BLaER1 treated with 17β-estradiol and CSF1 and Interleukin-3, amounts not matched to agents 10 nM and 100 nM (cell line): ENCODE measurements around the gene SBF2.

Experiments used
- H3K27ac ChIP-seq, 11 experiments: shearing (Covaris generic); formaldehyde crosslinking; 2 replicates each; pipeline ENCODE4 v1.8.1; 2022
- H3K27me3 ChIP-seq, 11 experiments: shearing (Covaris generic); formaldehyde crosslinking; 2 replicates each; pipeline ENCODE4 v1.8.1; 2022
- H3K36me3 ChIP-seq, 11 experiments: shearing (Covaris generic); formaldehyde crosslinking; 2 replicates each; pipeline ENCODE4 v1.8.1; 2022
- H3K4me1 ChIP-seq, 10 experiments: shearing (Covaris generic); formaldehyde crosslinking; 2 replicates each; pipeline ENCODE4 v1.8.1; 2022
- H3K4me2 ChIP-seq, 11 experiments: shearing (Covaris generic); formaldehyde crosslinking; 2 replicates each; pipeline ENCODE4 v1.8.1; 2022
- H3K4me3 ChIP-seq, 10 experiments: shearing (Covaris generic); formaldehyde crosslinking; 2 replicates each; pipeline ENCODE4 v1.8.1; 2022
- H3K9ac ChIP-seq, 11 experiments: shearing (Covaris generic); formaldehyde crosslinking; 2 replicates each; pipeline ENCODE4 v1.8.1; 2022
- H3K9me3 ChIP-seq, 11 experiments: shearing (Covaris generic); formaldehyde crosslinking; replicated peaks in 1 of 11; 2 replicates each; pipeline ENCODE4 v1.8.1; 2022
- H4K20me1 ChIP-seq, 11 experiments: shearing (Covaris generic); formaldehyde crosslinking; 2 replicates each; pipeline ENCODE4 v1.8.1; 2022
- Cebpa-rat ChIP-seq, 11 experiments: shearing (Covaris generic); IDR thresholded peaks; 2 replicates each; pipeline ENCODE4 v1.8.1; 2022

SBF2 gene

DNA sequence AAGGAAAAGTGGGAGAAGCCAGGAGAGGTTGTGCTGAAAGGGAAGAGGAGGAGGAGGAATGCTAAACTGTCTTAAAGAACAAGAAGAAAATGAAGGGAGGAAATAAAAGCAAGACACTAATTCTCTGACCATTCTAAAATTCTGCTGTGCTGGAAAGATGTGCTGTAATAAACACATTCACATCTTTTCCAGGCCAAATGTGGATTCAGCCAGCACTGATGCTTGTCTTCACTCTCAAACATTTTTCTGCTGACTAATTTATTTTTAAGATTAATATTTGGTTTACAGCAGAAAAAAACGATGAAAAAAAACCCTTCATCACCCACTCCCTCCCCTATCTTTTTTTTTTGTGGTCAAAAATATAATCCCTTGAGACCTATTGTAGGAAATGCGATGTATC, 406.5 kb downstream of the SBF2 start:
- Histone ChIP-seq H3K27ac (no peak overlapping the region), H3K27me3 (no peaks in the 10 kb centered on the region), H3K4me2 (peak overlapping the region in 7 of 11 experiments; percentile 14 to 58 (median 43); a peak in 12 of 22 replicates), H3K36me3 (peaks cover 0 to 20% (median 0%) of the 10 kb centered on the region in 11 experiments; a peak in 3 of 22 replicates), H3K4me1 (peaks cover 0 to 12% (median 8%) of the 10 kb centered on the region in 10 experiments; a peak in 14 of 20 replicates), H3K9me3 (no peaks in the 10 kb centered on the region), H3K4me3 (no peak overlapping the region), H3K9ac (no peak overlapping the region), H4K20me1 (peaks cover 0 to 4% (median 0%) of the 10 kb centered on the region in 11 experiments; a peak in 2 of 22 replicates)
- TF ChIP-seq Cebpa-rat (IDR thresholded peaks at IDR 0.05), result no peak

DNA sequence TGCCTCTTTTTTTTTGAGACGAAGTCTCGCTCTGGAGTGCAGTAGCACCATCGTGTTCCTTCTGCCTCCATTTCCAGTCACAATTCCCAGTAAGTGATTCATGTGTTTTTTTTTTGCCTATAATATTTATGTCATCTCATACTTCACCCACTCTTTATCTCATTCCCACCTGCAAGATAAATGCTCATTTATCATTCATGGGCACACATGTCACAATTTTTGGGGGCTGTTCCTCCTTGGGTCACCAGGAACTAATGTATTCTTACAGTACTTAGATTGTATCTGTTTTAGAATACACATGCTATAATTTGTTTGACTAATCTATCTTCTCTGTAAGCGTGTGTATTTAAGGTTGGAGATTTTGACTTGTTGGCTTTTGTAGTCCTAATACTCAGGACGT, 407.4 kb downstream of the SBF2 start:
- H3K9ac ChIP-seq, result no peak overlapping the region
- H3K9me3 ChIP-seq, result no peaks in the 10 kb centered on the region
- H3K36me3 ChIP-seq, result peaks cover 0 to 14% (median 0%) of the 10 kb centered on the region in 11 experiments; a peak in 2 of 22 replicates
- no peak for TF ChIP-seq Cebpa-rat (IDR thresholded peaks at IDR 0.05)
- no peak overlapping the region for H3K4me2 ChIP-seq
- H3K4me1 ChIP-seq, result peaks cover 0 to 12% (median 8%) of the 10 kb centered on the region in 10 experiments; a peak in 14 of 20 replicates
- peaks cover 0 to 4% (median 0%) of the 10 kb centered on the region in 11 experiments; a peak in 2 of 22 replicates for H4K20me1 ChIP-seq
- H3K27me3 ChIP-seq, result no peaks in the 10 kb centered on the region
- H3K4me3 ChIP-seq, result no peak overlapping the region
- no peak overlapping the region for H3K27ac ChIP-seq

DNA sequence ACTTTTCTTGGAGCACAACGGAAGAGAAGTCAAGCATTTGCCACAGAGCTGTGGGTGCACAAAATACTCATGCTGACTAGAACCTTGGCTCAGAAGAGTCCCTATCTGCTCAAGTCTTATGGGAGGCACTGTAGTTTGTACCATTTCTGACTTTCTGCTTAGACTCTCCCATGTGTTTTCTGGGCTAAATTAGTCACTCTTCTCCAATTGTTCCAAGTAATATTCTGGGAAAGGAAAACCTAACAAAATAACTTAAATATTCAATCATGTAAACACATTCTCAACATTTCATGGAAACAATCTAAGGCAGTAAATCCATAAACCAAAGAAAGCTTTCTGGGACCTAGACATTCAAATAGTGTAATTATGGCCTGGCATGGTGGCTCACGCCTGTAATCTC, 409.4 kb downstream of the SBF2 start:
- Histone ChIP-seq H3K9me3 (no peaks in the 10 kb centered on the region), H3K36me3 (peaks cover 0 to 9% (median 0%) of the 10 kb centered on the region in 11 experiments; a peak in 2 of 22 replicates), H4K20me1 (peaks cover 0 to 4% (median 0%) of the 10 kb centered on the region in 11 experiments; a peak in 2 of 22 replicates), H3K4me1 (peaks cover 0 to 12% (median 8%) of the 10 kb centered on the region in 10 experiments; a peak in 14 of 20 replicates), H3K9ac (no peak overlapping the region), H3K4me3 (no peak overlapping the region), H3K27me3 (no peaks in the 10 kb centered on the region), H3K27ac (no peak overlapping the region), H3K4me2 (no peak overlapping the region)
- no peak for TF ChIP-seq Cebpa-rat (IDR thresholded peaks at IDR 0.05)

DNA sequence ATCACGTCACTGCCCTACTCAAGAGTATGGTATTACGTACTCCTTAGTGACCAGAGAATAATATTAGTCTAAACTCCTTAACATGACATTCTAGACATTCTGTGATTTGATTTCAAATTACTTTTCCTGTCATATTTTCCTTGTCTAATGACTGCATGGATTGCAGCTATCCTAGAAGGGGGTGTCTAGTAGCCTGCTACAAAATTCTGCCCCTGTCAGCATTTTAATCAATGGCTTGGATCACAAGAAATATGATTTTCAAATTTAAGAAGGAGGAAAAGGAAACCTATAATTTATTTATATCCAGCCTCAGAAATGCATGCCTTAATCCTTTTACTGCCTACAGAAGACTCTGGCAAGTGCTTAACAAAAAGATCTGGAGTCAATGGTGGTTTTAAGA, 413.4 kb downstream of the SBF2 start:
- no peak overlapping the region for H3K4me2 ChIP-seq
- no peak overlapping the region for H3K27ac ChIP-seq
- TF ChIP-seq Cebpa-rat (IDR thresholded peaks at IDR 0.05), result no peak

DNA sequence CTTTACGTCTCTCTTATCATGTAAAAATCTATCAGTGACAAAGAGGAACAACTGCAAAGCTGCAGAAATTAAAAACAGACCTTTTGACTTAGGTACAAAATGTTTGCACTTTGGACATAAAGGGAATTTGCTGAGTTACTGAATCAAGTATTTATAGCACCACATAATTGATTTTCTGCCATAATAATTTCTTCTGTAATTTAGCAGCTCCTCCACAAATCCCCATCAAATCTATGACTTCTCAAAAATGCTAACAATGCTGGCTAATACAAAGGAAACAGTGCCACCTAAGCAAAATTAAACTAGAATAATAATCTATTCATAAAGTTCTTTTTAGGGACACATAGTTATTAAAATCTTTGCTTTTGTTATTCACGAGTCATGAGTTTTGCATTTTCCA, 415.1 kb downstream of the SBF2 start:
- Histone ChIP-seq H3K4me3 (no peak overlapping the region), H4K20me1 (no peaks in the 10 kb centered on the region; a peak in 1 of 22 replicates), H3K27me3 (no peaks in the 10 kb centered on the region), H3K4me1 (no peaks in the 10 kb centered on the region), H3K9me3 (peaks cover 0 to 8% (median 0%) of the 10 kb centered on the region in 11 experiments; a peak in 3 of 22 replicates), H3K4me2 (no peak overlapping the region), H3K27ac (no peak overlapping the region), H3K36me3 (peaks cover 0 to 19% (median 0%) of the 10 kb centered on the region in 11 experiments; a peak in 3 of 22 replicates), H3K9ac (no peak overlapping the region)
- TF ChIP-seq Cebpa-rat (IDR thresholded peaks at IDR 0.05), result no peak

More for the DNA sequence above, 413.4 kb downstream of the SBF2 start:
- no peak overlapping the region for H3K4me3 ChIP-seq
- H4K20me1 ChIP-seq, result no peaks in the 10 kb centered on the region; a peak in 1 of 22 replicates
- peaks cover 0 to 8% (median 0%) of the 10 kb centered on the region in 11 experiments; a peak in 3 of 22 replicates for H3K9me3 ChIP-seq
- no peak overlapping the region for H3K9ac ChIP-seq
- H3K4me1 ChIP-seq, result no peaks in the 10 kb centered on the region
- no peaks in the 10 kb centered on the region for H3K27me3 ChIP-seq
- H3K36me3 ChIP-seq, result peaks cover 0 to 19% (median 0%) of the 10 kb centered on the region in 11 experiments; a peak in 3 of 22 replicates

DNA sequence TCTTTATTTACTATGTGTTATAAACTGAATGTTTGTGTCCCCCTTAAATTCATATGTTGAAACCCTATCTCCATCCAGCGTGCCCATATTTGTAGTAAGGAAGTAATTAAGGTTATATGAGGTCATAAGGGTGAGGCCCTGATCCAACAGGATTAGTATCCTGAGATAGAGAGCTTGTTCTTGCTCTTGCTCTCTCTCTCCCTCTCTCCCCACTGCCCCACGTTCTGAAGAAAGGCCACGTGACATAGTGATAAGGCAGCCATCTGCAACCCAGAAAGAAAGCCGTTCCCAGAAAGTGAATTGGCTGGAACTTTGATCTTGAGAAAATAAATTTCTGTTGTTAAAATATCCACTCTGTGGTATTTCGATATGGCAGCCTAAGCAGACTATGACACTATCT, 417.7 kb downstream of the SBF2 start:
- H3K9ac ChIP-seq, result no peak overlapping the region
- H3K4me1 ChIP-seq, result no peaks in the 10 kb centered on the region
- H3K27ac ChIP-seq, result no peak overlapping the region
- no peak overlapping the region for H3K4me2 ChIP-seq
- no peak overlapping the region for H3K4me3 ChIP-seq
- no peaks in the 10 kb centered on the region for H3K27me3 ChIP-seq
- H3K36me3 ChIP-seq, result peaks cover 0 to 32% (median 0%) of the 10 kb centered on the region in 11 experiments; a peak in 3 of 22 replicates
- peaks cover 0 to 30% (median 15%) of the 10 kb centered on the region in 11 experiments; a peak in 17 of 22 replicates for H3K9me3 ChIP-seq
- no peaks in the 10 kb centered on the region for H4K20me1 ChIP-seq
- no peak for TF ChIP-seq Cebpa-rat (IDR thresholded peaks at IDR 0.05)

DNA sequence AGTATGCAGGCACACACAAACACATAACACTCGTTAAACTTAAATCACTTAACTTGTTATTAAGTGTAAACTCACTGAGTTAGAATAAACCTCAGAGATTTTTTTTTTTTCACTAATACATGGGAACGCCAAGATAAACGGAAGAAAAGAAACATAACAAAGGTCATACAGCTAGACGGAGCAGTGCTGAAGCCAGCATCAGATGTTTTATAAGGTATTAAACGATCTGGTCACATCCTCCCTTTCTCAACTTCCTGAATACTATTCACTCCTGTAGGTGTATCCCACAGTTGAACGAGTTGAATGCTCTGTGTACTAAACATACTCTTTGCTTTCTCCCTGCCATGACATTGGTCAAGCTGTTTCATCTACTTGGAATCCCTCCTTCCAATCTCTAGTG, 418.2 kb downstream of the SBF2 start:
- H3K4me3 ChIP-seq, result no peak overlapping the region
- no peaks in the 10 kb centered on the region for H3K27me3 ChIP-seq

DNA sequence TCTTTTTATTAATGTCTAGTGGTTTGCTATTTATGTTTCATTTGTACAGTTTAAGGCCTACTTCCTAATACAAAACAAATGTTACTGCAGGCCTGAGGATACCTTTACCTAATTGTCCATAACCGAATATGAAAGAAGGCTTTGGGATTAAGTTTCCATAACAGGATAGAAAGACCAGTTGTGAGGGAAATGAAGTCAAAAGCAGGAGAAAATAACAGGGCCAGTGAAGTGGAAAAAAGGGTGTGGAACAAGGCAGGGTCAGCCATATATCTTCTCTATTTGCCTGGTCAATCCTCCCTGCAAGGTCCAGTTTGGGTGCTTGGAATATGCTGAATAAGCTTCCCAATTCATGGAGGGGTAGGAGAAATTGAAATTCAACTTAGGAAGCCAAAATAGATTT, 418.6 kb downstream of the SBF2 start:
- no peak for TF ChIP-seq Cebpa-rat (IDR thresholded peaks at IDR 0.05)
- Histone ChIP-seq H3K27me3 (no peaks in the 10 kb centered on the region), H3K27ac (no peak overlapping the region)

More for the DNA sequence above, 418.2 kb downstream of the SBF2 start:
- no peak overlapping the region for H3K9ac ChIP-seq
- no peak overlapping the region for H3K4me2 ChIP-seq
- H3K4me1 ChIP-seq, result no peaks in the 10 kb centered on the region
- H3K36me3 ChIP-seq, result peaks cover 0 to 30% (median 0%) of the 10 kb centered on the region in 11 experiments; a peak in 3 of 22 replicates
- no peak for TF ChIP-seq Cebpa-rat (IDR thresholded peaks at IDR 0.05)
- no peaks in the 10 kb centered on the region for H4K20me1 ChIP-seq
- H3K27ac ChIP-seq, result no peak overlapping the region
- peaks cover 0 to 35% (median 15%) of the 10 kb centered on the region in 11 experiments; a peak in 19 of 22 replicates for H3K9me3 ChIP-seq

DNA sequence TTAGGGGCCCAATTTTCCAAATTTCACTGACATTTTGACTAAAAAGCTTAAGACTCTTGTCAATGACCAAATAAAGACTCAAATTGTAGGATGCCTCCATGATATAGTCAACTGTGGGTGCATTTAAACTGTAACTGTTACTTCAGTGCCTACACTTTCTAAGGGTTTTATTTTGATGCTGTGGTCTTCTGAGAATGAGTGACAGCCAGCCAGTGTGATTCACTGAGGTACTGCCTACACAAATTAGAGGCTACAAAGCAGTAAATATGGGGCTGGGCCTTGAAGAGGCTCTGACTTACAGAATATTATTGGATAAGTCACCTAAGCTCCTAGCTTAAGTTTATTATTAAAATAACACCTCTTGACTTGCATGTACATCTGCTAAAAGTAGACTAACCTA, 419.6 kb downstream of the SBF2 start:
- Histone ChIP-seq H4K20me1 (no peaks in the 10 kb centered on the region), H3K4me3 (no peak overlapping the region), H3K4me1 (no peaks in the 10 kb centered on the region), H3K36me3 (peaks cover 0 to 34% (median 0%) of the 10 kb centered on the region in 11 experiments; a peak in 3 of 22 replicates), H3K9ac (no peak overlapping the region), H3K9me3 (peaks cover 5 to 47% (median 22%) of the 10 kb centered on the region in 11 experiments; a peak in 19 of 22 replicates), H3K27ac (no peak overlapping the region), H3K4me2 (no peak overlapping the region), H3K27me3 (no peaks in the 10 kb centered on the region)
- no peak for TF ChIP-seq Cebpa-rat (IDR thresholded peaks at IDR 0.05)

More for the DNA sequence above, 418.6 kb downstream of the SBF2 start:
- Histone ChIP-seq H4K20me1 (no peaks in the 10 kb centered on the region), H3K9ac (no peak overlapping the region), H3K36me3 (peaks cover 0 to 35% (median 0%) of the 10 kb centered on the region in 11 experiments; a peak in 3 of 22 replicates), H3K4me2 (no peak overlapping the region), H3K4me3 (no peak overlapping the region), H3K4me1 (no peaks in the 10 kb centered on the region), H3K9me3 (peaks cover 2 to 40% (median 20%) of the 10 kb centered on the region in 11 experiments; a peak in 19 of 22 replicates)
